HepG2 (cell line): ENCODE measurements around the gene TRIM5. TPM values are rescaled to one million over a fixed set of nuclear protein-coding genes. Genes with fewer than 3 reads are reported as not detected.

Experiments used
- ATAC-seq: fragments of 200-7000 bp; cut with Tn5 transposase; 3 replicates; pipeline ENCODE4 v1.9.1; 2020; ENCODE audit warnings: mild to moderate bottlenecking, moderate library complexity
- BruUV-seq: library from RNA; stranded (reverse); fragments of 400-500 nt; replicated peaks from 2 replicates; lab custom pipeline; 2021; lab: Mats Ljungman, UMichigan
- CTCF ChIA-PET: fragments of 300-600 bp; formaldehyde crosslinking; extraction: SDS; loops from one replicate; lab custom pipeline; 2021; ENCODE audit warnings: low total read pairs, inconsistent platforms, low intra/inter-chr PET ratio; lab: Yijun Ruan, JAX
- POLR2A ChIA-PET: fragments of 350-600 bp; sonication (Branson Sonifier 250); formaldehyde crosslinking; loops from one replicate; lab custom pipeline; 2020; ENCODE audit warnings: antibody characterized with exemption, inconsistent platforms; lab: Yijun Ruan, JAX
- DNase-seq: peaks from one replicate; pipeline ENCODE4 v3.0.0-alpha.2; 2015; ENCODE audit warnings: low spot score
- FAIRE-seq: peaks from 3 replicates; lab custom pipeline; 2011; peaks lifted over from hg19 to GRCh38; lab: Jason Lieb, UNC
- H2AFZ ChIP-seq: one replicate; pipeline ENCODE4 v1.6.1; 2011; ENCODE audit warnings: low read length, inconsistent platforms
- H3K27ac ChIP-seq: fragments of 300-600 bp; 3 replicates; pipeline ENCODE4 v1.8.0; 2011; ENCODE audit warnings: mixed run types, mild to moderate bottlenecking, mixed read lengths, low read length, inconsistent platforms; ENCODE audit not compliant: insufficient read depth; ENCODE audit errors: extremely low read length
- H3K27me3 ChIP-seq, 2 experiments: fragments of 200-600 bp in 1 of 2; 2 replicates in 1 of 2; 3 replicates in 1 of 2; pipeline versions ENCODE4 v1.6.0 to v1.8.0; 2011; ENCODE audit warnings: low read length in 2 of 2, mild to moderate bottlenecking in 2 of 2, moderate library complexity in 2 of 2, inconsistent platforms in 1 of 2; ENCODE audit not compliant: insufficient read depth in 2 of 2, control insufficient read depth in 1 of 2
- H3K36me3 ChIP-seq, 2 experiments: fragments of 200-600 bp in 1 of 2; replicated peaks in 1 of 2; 2 replicates in 1 of 2; 3 replicates in 1 of 2; pipeline versions ENCODE4 v1.5.1 to v1.8.0; 2011; ENCODE audit warnings: low read length in 2 of 2, inconsistent platforms in 1 of 2; ENCODE audit not compliant: insufficient read depth in 2 of 2, control insufficient read depth in 1 of 2
- H3K4me1 ChIP-seq: 2 replicates; pipeline ENCODE4 v1.5.1; 2012; ENCODE audit warnings: low read length, inconsistent platforms; ENCODE audit not compliant: insufficient read depth
- H3K4me2 ChIP-seq: 2 replicates; pipeline ENCODE4 v1.6.0; 2011; ENCODE audit warnings: low read depth, low read length, inconsistent platforms
- H3K4me3 ChIP-seq, 3 experiments: fragments of 200-600 bp in 1 of 3; sonication (generic), shearing (Covaris generic) in 1 of 3; replicated peaks in 1 of 3; 2 replicates each; pipeline ENCODE4 v1.5.1; 2011 to 2016; ENCODE audit warnings: low read length in 3 of 3, inconsistent platforms in 2 of 3, low read depth in 2 of 3, mild to moderate bottlenecking in 2 of 3, control low read depth in 1 of 3, mixed read lengths in 1 of 3; ENCODE audit not compliant: insufficient read depth in 1 of 3
- H3K79me2 ChIP-seq: one replicate; pipeline ENCODE4 v1.6.1; 2011; ENCODE audit warnings: low read length, inconsistent platforms; ENCODE audit not compliant: insufficient read depth
- H3K9ac ChIP-seq: 2 replicates; pipeline ENCODE4 v1.6.0; 2011; ENCODE audit warnings: mild to moderate bottlenecking, low read depth, low read length, inconsistent platforms; ENCODE audit not compliant: insufficient read depth
- H3K9me3 ChIP-seq: 2 replicates; pipeline ENCODE4 v1.5.1; 2012; ENCODE audit warnings: mild to moderate bottlenecking, low read length
- H4K20me1 ChIP-seq: 2 replicates; pipeline ENCODE4 v1.6.0; 2011; ENCODE audit warnings: inconsistent platforms, mild to moderate bottlenecking, low read length, moderate library complexity; ENCODE audit not compliant: insufficient read depth
- CEBPB ChIP-seq: IDR thresholded peaks from 2 replicates; pipeline ENCODE4 v1.6.1; 2011; ENCODE audit warnings: low read depth, low read length, improper control_type of control experiment, borderline replicate concordance
- EEA1 ChIP-seq: sonication (generic); formaldehyde crosslinking; IDR thresholded peaks from 2 replicates; pipeline ENCODE4 v1.5.1; 2020; ENCODE audit warnings: mild to moderate bottlenecking, missing genetic modification reagents, borderline replicate concordance
- MTA1 ChIP-seq: sonication (generic); formaldehyde crosslinking; IDR thresholded peaks from 2 replicates; pipeline ENCODE4 v1.4.0; 2020; ENCODE audit warnings: missing genetic modification reagents, mild to moderate bottlenecking, borderline replicate concordance
- PAXIP1 ChIP-seq: sonication (generic); formaldehyde crosslinking; conservative IDR thresholded peaks from 2 replicates; pipeline ENCODE4 v1.4.0; 2020; ENCODE audit warnings: mild to moderate bottlenecking, missing genetic modification reagents, moderate library complexity
- SAP130 ChIP-seq: IDR thresholded peaks from 2 replicates; pipeline ENCODE4 v1.6.1; 2016; ENCODE audit warnings: low read depth
- SMYD3 ChIP-seq: sonication (generic); formaldehyde crosslinking; IDR thresholded peaks from 2 replicates; pipeline ENCODE4 v1.8.1; 2023; ENCODE audit warnings: mild to moderate bottlenecking, missing genetic modification reagents
- ZBTB40 ChIP-seq, 2 experiments: fragments of 450-650 bp in 1 of 2; sonication (generic) in 1 of 2; formaldehyde crosslinking in 1 of 2; IDR thresholded peaks; 2 replicates each; pipeline versions ENCODE4 v1.6.1 to v1.8.0; 2016 to 2022; ENCODE audit warnings: antibody characterized with exemption in 1 of 2, mild to moderate bottlenecking in 1 of 2, missing genetic modification reagents in 1 of 2
- ZNF562 ChIP-seq: sonication (generic); formaldehyde crosslinking; IDR thresholded peaks from 2 replicates; pipeline ENCODE4 v1.8.0; 2022; ENCODE audit warnings: missing genetic modification reagents, borderline replicate concordance
- ZNF563 ChIP-seq: sonication (generic); formaldehyde crosslinking; IDR thresholded peaks from 2 replicates; pipeline ENCODE4 v1.8.0; 2022; ENCODE audit warnings: mild to moderate bottlenecking, moderate library complexity, missing genetic modification reagents
- WGBS: methylation state at CpG from one replicate; pipeline ENCODE4 v1.1.6; 2017; ENCODE audit warnings: low lambda C conversion rate; 5-methylcytosine and 5-hydroxymethylcytosine counted together
- in situ Hi-C: cut with HindIII; loops from 2 replicates; pipeline ENCODE4 v1.10.0; 2017; ENCODE audit warnings: low pct_unique_long_range_greater_than_20kb; ENCODE audit not compliant: extremely low pct_ligation_motif_present
- intact Hi-C: fragments of 100-400 bp; cut with micrococcal nuclease; formaldehyde crosslinking; loops from one replicate; pipeline ENCODE4 v1.10.0; 2022; ENCODE audit not compliant: unreplicated experiment
- polyA plus RNA-seq, 8 experiments: library from polyadenylated mRNA; depleted of rRNA in 3 of 8; stranded (reverse) in 7 of 8; unstranded in 1 of 8; fragments of >200 nt; fragmentation: Illumina TruSeq in 4 of 8; extraction: Trizol in 4 of 8; gene quantifications; 2 replicates each; pipeline versions ENCODE4 v1.2.1 to v1.2.3, GENCODE V29; 2011 to 2016; ENCODE audit warnings: low read depth in 4 of 8, missing spikeins in 1 of 8, mixed read lengths in 1 of 8; ENCODE audit not compliant: insufficient read depth in 1 of 8
- total RNA-seq, 5 experiments: library from RNA; depleted of rRNA; stranded (reverse); fragments of >200 nt; fragmentation: Illumina TruSeq; extraction: Trizol; gene quantifications; 2 replicates each; pipeline ENCODE4 v1.2.3, GENCODE V29; 2016; ENCODE audit warnings: low read depth in 1 of 5

Gene TRIM5
- total and polyA plus RNA-seq, 2 of the 13 experiments (the other 11 are each of a cell fraction or from before 2014, with no cell fraction given) = 7.8 to 13.1 TPM

DNA sequence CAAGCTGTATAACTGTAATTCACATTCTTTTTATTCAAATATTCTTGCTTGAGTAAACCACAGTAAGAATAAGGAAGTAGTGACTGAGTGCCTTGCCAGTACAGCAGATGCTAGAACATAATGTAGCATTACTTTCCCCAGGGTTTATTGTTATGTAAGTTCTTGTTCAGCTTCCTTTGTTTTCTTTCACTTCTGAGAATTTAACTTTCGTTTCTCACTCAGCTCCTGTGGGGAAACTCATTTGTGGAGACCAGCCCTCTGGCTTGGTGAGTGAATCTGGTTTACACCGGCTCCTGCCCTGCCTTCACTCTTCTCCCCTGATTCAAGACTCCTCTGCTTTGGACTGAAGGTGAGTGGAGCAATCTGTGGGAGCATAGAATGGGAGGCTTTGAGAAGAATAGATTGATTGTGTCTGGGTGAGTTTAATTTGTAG lies 4.7 kb upstream of the TRIM5 start, which contains the start of gene TRIM22 (continued):
- no peak for TF ChIP-seq ZNF562
- no peak for TF ChIP-seq ZNF563 (CRISPR knock-in tag)
- no peak for TF ChIP-seq MTA1 (CRISPR knock-in tag)
- TF ChIP-seq SMYD3 (CRISPR knock-in tag) = no peak
- TF ChIP-seq EEA1 = no peak
- TF ChIP-seq SAP130 = no peak
- no peak for TF ChIP-seq PAXIP1 (CRISPR knock-in tag)

GRCh38 chr11:5688482-5688881 lies 3.6 kb upstream of the TRIM5 start:
- H3K4me3 ChIP-seq = no peak overlapping the region
- no TSS peak for BruUV-seq
- no peak overlapping the region for H3K4me2 ChIP-seq
- no peak overlapping the region for H3K9ac ChIP-seq
- TF ChIP-seq CEBPB (peak; percentile 52; the same call in 1 of the 2 replicates), ZBTB40 (IDR thresholded peaks at IDR 0.05) (no peak), ZBTB40 (CRISPR knock-in tag; IDR thresholded peaks at IDR 0.05) (no peak)
- no peak overlapping the region for H2AFZ ChIP-seq
- 81% methylated on average over 1 of the region's 1 CpG for WGBS
- no peaks in the 10 kb centered on the region for H3K79me2 ChIP-seq
- ChIA-PET POLR2A (no interaction called here), CTCF (no interaction called here)
- in situ Hi-C loops (loop anchor here (10.0 kb wide), 1 partner anchor 116 kb away; the partner anchor contains the start of gene OR52N2), intact Hi-C loops (no loop called here)
- no peaks in the 10 kb centered on the region for H3K36me3 ChIP-seq
- H3K9me3 ChIP-seq = no peaks in the 10 kb centered on the region
- H3K27me3 ChIP-seq = no peaks in the 10 kb centered on the region; a peak in 1 of 5 replicates
- no peak for FAIRE-seq
- no peaks in the 10 kb centered on the region for H4K20me1 ChIP-seq
- no peaks in the 10 kb centered on the region for H3K4me1 ChIP-seq
- H3K27ac ChIP-seq = no peak overlapping the region
- DNase-seq = no peak
- no peak for ATAC-seq
